GM12878 (cell line): ENCODE measurements around the gene ACD. TPM values are rescaled to one million over a fixed set of nuclear protein-coding genes. Genes with fewer than 3 reads are reported as not detected.

Experiments used
- ATAC-seq: fragments of 200-7000 bp; cut with Tn5 transposase; 3 replicates; pipeline ENCODE4 v1.9.1; 2020; ENCODE audit warnings: mild to moderate bottlenecking, moderate library complexity
- BruUV-seq: library from RNA; stranded (reverse); fragments of 400-500 nt; replicated peaks from 2 replicates; lab custom pipeline; 2021; lab: Mats Ljungman, UMichigan
- CTCF ChIA-PET: fragments of 300-600 bp; sonication (Branson Sonifier 250); formaldehyde crosslinking; extraction: SDS; loops from one replicate; lab custom pipeline; 2021; ENCODE audit warnings: inconsistent platforms; lab: Yijun Ruan, JAX
- POLR2A ChIA-PET: fragments of 350-600 bp; formaldehyde crosslinking; extraction: SDS; loops from one replicate; lab custom pipeline; 2021; ENCODE audit warnings: inconsistent platforms; lab: Charles Lee
- RAD21 ChIA-PET: fragments of 300-600 bp; sonication (Branson Sonifier 250); formaldehyde crosslinking; loops from one replicate; lab custom pipeline; 2023; ENCODE audit warnings: antibody characterized with exemption; ENCODE audit not compliant: unreplicated experiment; lab: Charles Lee
- SMC1A ChIA-PET: fragments of 300-600 bp; sonication (Branson Sonifier 250); formaldehyde crosslinking; loops from one replicate; lab custom pipeline; 2023; ENCODE audit not compliant: unreplicated experiment, uncharacterized antibody; lab: Charles Lee
- DNase-seq: peaks from one replicate; pipeline ENCODE4 v3.0.0-alpha.2; 2011; ENCODE audit warnings: low read depth, low spot score
- FAIRE-seq: peaks from 3 replicates; lab custom pipeline; 2011; peaks lifted over from hg19 to GRCh38; lab: Jason Lieb, UNC
- H2AFZ ChIP-seq: 2 replicates; pipeline ENCODE4 v1.6.0; 2011; ENCODE audit warnings: low read depth, low read length, control low read depth; ENCODE audit not compliant: control insufficient read depth
- H3K27ac ChIP-seq: 2 replicates; pipeline ENCODE4 v1.5.1; 2011; ENCODE audit warnings: control low read depth; ENCODE audit not compliant: control insufficient read depth, insufficient read depth
- H3K27me3 ChIP-seq, 2 experiments: replicated peaks in 1 of 2; 2 replicates each; pipeline versions ENCODE4 v1.6.0 to v1.6.1; 2011; ENCODE audit warnings: low read length in 1 of 2; ENCODE audit not compliant: control insufficient read depth in 2 of 2, insufficient read depth in 2 of 2
- H3K36me3 ChIP-seq, 2 experiments: 2 replicates each; pipeline ENCODE4 v1.5.1; 2011; ENCODE audit warnings: low read length in 1 of 2; ENCODE audit not compliant: control insufficient read depth in 2 of 2, insufficient read depth in 2 of 2
- H3K4me1 ChIP-seq: 2 replicates; pipeline ENCODE4 v1.6.1; 2011; ENCODE audit warnings: mild to moderate bottlenecking, low read length, moderate library complexity, mixed read lengths; ENCODE audit not compliant: control insufficient read depth, insufficient read depth
- H3K4me2 ChIP-seq: 2 replicates; pipeline ENCODE4 v1.6.0; 2011; ENCODE audit warnings: control low read depth; ENCODE audit not compliant: control insufficient read depth, insufficient read depth
- H3K4me3 ChIP-seq: fragments of 200-600 bp; sonication (generic); 2 replicates; pipeline ENCODE4 v1.5.1; 2016
- H3K79me2 ChIP-seq: 2 replicates; pipeline ENCODE4 v1.6.0; 2011; ENCODE audit warnings: low read length; ENCODE audit not compliant: control insufficient read depth, insufficient read depth
- H3K9ac ChIP-seq: 2 replicates; pipeline ENCODE4 v1.8.0; 2011; ENCODE audit warnings: low read length, control low read depth, mixed read lengths; ENCODE audit not compliant: control insufficient read depth, insufficient read depth
- H3K9me3 ChIP-seq: replicated peaks from 3 replicates; pipeline ENCODE4 v1.5.1; 2011; ENCODE audit warnings: mild to moderate bottlenecking, low read length; ENCODE audit not compliant: control insufficient read depth, insufficient read depth
- H4K20me1 ChIP-seq: 2 replicates; pipeline ENCODE4 v1.6.0; 2011; ENCODE audit not compliant: control insufficient read depth, insufficient read depth
- BRCA1 ChIP-seq: IDR thresholded peaks from 2 replicates; pipeline ENCODE4 v1.6.1; 2011; ENCODE audit warnings: low read depth, low read length, improper control_type of control experiment
- CBX5 ChIP-seq: sonication (generic); IDR thresholded peaks from 2 replicates; pipeline ENCODE4 v1.6.1; 2016; ENCODE audit warnings: low read depth, moderate library complexity, mild to moderate bottlenecking, inconsistent platforms
- CHD4 ChIP-seq: fragments of 200-600 bp; sonication (generic); IDR thresholded peaks from 2 replicates; pipeline ENCODE4 v1.6.1; 2016; ENCODE audit warnings: mild to moderate bottlenecking
- EGR1 ChIP-seq, 2 experiments: IDR thresholded peaks; 1 replicate in 1 of 2; 2 replicates in 1 of 2; pipeline ENCODE4 v1.6.1; 2011 to 2012; ENCODE audit warnings: low read depth in 2 of 2, low read length in 2 of 2, borderline replicate concordance in 1 of 2, mild to moderate bottlenecking in 1 of 2, moderate library complexity in 1 of 2
- LARP7 ChIP-seq: fragments of 450-650 bp; IDR thresholded peaks from 2 replicates; pipeline ENCODE4 v1.6.1; 2017; ENCODE audit warnings: mild to moderate bottlenecking
- MXI1 ChIP-seq: fragments of 150-350 bp; IDR thresholded peaks from 2 replicates; pipeline ENCODE4 v1.6.1; 2011; ENCODE audit warnings: low read depth, mild to moderate bottlenecking, inconsistent platforms, low read length, improper control_type of control experiment
- PAX5 ChIP-seq: IDR thresholded peaks from 2 replicates; pipeline ENCODE4 v1.6.1; 2011; ENCODE audit warnings: low read depth, low read length, borderline replicate concordance
- SMARCA5 ChIP-seq: fragments of 450-650 bp; IDR thresholded peaks from 2 replicates; pipeline ENCODE4 v1.6.1; 2017; ENCODE audit warnings: mild to moderate bottlenecking
- SREBF1 ChIP-seq: IDR thresholded peaks from 2 replicates; pipeline ENCODE4 v1.6.1; 2012; ENCODE audit warnings: mild to moderate bottlenecking, low read length
- ZNF24 ChIP-seq: fragments of 450-650 bp; IDR thresholded peaks from 2 replicates; pipeline ENCODE4 v1.6.1; 2017; ENCODE audit warnings: antibody characterized with exemption, mild to moderate bottlenecking
- WGBS: methylation state at CpG from one replicate; pipeline ENCODE4 v1.1.6; 2016; ENCODE audit warnings: low lambda C conversion rate; ENCODE audit not compliant: insufficient replicate concordance, insufficient coverage; ENCODE audit errors: missing lambda C conversion rate; 5-methylcytosine and 5-hydroxymethylcytosine counted together
- in situ Hi-C: fragments of 300-500 bp; cut with MboI; formaldehyde crosslinking; loops from 9 replicates; pipeline ENCODE4 v1.14.3; 2018; ENCODE audit warnings: mixed read lengths
- intact Hi-C: fragments of 100-400 bp; cut with micrococcal nuclease; formaldehyde crosslinking; loops from one replicate; pipeline ENCODE4 v1.14.2; 2022; ENCODE audit not compliant: unreplicated experiment
- polyA plus RNA-seq, 11 experiments: library from polyadenylated mRNA; depleted of rRNA in 4 of 11; unstranded in 6 of 11; stranded (reverse) in 5 of 11; fragments of >200 nt; fragmentation: Nextera tagmentation in 4 of 11; fragmentation: Illumina TruSeq in 1 of 11; extraction: Ambion mirVana in 4 of 11; extraction: Trizol in 1 of 11; gene quantifications; 1 replicate in 1 of 11; 2 replicates in 10 of 11; pipeline versions ENCODE4 v1.2.1 to v1.2.3, GENCODE V29; 2011 to 2016; ENCODE audit warnings: inconsistent platforms in 2 of 11, missing spikeins in 2 of 11, low read depth in 1 of 11
- total RNA-seq, 4 experiments: library from RNA; depleted of rRNA in 3 of 4; stranded (reverse); fragments of >200 nt in 3 of 4; fragmentation: Illumina TruSeq in 1 of 4; extraction: Trizol in 1 of 4; gene quantifications; 2 replicates each; pipeline versions ENCODE4 v1.2.1 to v1.2.3, GENCODE V29; 2013 to 2021
- TF ChIP-seq, protein P1 (sequence below): fragments of 450-650 bp; formaldehyde crosslinking; IDR thresholded peaks from 2 replicates; pipeline ENCODE4 v1.5.0; 2022; ENCODE audit warnings: mild to moderate bottlenecking, missing genetic modification characterization
- TF ChIP-seq, protein P2 (sequence below): fragments of 450-650 bp; IDR thresholded peaks from 2 replicates; pipeline ENCODE4 v1.6.1; 2017; ENCODE audit warnings: mild to moderate bottlenecking, moderate library complexity
- TF ChIP-seq, protein P3 (sequence below): fragments of 450-650 bp; IDR thresholded peaks from 2 replicates; pipeline ENCODE4 v1.6.1; 2014; ENCODE audit warnings: mild to moderate bottlenecking
- TF ChIP-seq, protein P4 (sequence below): IDR thresholded peaks from 2 replicates; pipeline ENCODE4 v1.6.1; 2012; ENCODE audit warnings: low read depth, low read length, improper control_type of control experiment

ACD gene
- total and polyA plus RNA-seq, 10 of the 15 experiments (the other 5 are each of a cell fraction or from before 2014, with no cell fraction given) = 2.9 to 46.7 (median 23.9) TPM

DNA sequence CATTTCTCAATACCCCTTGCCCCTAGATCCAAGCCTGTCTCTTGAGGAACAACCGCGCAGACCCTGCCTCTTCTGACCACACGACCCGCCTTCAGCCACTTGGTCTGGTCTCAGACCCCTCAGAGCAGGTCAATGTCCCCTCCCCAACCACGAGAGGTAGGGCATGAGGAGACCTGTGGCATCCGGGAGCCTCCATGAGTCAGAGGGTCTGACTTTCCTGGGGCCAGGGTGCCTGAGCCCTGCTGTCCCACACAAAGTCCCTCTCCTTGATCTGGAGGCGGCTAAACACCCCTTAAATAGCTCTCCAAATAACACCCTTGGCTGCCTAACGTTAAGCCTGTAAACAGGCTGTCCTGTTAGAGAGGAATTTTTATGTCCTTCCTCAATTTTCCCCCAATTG is 10.0 kb downstream of the ACD start (continued):
- TF ChIP-seq, protein P1, sequence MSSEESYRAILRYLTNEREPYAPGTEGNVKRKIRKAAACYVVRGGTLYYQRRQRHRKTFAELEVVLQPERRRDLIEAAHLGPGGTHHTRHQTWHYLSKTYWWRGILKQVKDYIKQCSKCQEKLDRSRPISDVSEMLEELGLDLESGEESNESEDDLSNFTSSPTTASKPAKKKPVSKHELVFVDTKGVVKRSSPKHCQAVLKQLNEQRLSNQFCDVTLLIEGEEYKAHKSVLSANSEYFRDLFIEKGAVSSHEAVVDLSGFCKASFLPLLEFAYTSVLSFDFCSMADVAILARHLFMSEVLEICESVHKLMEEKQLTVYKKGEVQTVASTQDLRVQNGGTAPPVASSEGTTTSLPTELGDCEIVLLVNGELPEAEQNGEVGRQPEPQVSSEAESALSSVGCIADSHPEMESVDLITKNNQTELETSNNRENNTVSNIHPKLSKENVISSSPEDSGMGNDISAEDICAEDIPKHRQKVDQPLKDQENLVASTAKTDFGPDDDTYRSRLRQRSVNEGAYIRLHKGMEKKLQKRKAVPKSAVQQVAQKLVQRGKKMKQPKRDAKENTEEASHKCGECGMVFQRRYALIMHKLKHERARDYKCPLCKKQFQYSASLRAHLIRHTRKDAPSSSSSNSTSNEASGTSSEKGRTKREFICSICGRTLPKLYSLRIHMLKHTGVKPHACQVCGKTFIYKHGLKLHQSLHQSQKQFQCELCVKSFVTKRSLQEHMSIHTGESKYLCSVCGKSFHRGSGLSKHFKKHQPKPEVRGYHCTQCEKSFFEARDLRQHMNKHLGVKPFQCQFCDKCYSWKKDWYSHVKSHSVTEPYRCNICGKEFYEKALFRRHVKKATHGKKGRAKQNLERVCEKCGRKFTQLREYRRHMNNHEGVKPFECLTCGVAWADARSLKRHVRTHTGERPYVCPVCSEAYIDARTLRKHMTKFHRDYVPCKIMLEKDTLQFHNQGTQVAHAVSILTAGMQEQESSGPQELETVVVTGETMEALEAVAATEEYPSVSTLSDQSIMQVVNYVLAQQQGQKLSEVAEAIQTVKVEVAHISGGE (CRISPR knock-in tag) = no peak
- TF ChIP-seq LARP7 (no peak), MXI1 (no peak), PAX5 (no peak), CHD4 (no peak), SREBF1 (no peak), BRCA1 (no peak), SMARCA5 (no peak), CBX5 (no peak)

DNA sequence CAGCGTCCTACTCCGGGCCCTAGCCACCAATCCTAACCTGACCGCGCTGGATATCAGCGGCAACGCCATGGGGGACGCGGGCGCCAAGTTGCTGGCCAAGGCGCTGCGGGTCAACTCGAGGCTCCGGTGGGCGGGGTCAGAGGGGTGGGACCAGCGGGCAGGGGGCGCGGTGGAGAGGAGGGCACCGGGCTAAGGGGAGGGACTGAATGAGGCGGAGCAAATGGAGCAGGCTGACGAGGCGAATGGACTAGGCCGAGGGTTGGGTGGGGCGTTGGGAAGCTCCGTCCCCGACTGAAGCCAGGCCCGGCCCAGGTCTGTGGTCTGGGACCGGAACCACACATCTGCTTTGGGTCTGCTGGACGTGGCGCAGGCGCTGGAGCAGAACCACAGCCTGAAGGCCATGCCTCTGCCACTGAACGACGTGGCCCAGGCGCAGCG is 10.5 kb downstream of the ACD start:
- ChIA-PET CTCF (interaction anchor here (1.0 kb wide), 1 partner anchor 18 kb away, joined by 3 read pairs; no protein-coding TSS in a partner anchor), POLR2A (no interaction called here), RAD21 (interaction anchor here (1.2 kb wide), 1 partner anchor 11 kb away, joined by 3 read pairs; the partner anchor contains the start of gene ACD), SMC1A (no interaction called here)
- ATAC-seq (no peak), DNase-seq (no peak), FAIRE-seq (no peak)
- in situ Hi-C loops (no loop called here), intact Hi-C loops (no loop called here)
- Histone ChIP-seq H3K4me3 (no peak overlapping the region), H3K4me2 (no peak overlapping the region), H3K36me3 (peaks cover 0 to 3% of the 10 kb centered on the region in 2 experiments; a peak in 3 of 4 replicates), H2AFZ (no peak overlapping the region), H3K9me3 (no peaks in the 10 kb centered on the region), H3K27ac (no peak overlapping the region), H3K79me2 (peaks cover 11% of the 10 kb centered on the region), H3K9ac (no peak overlapping the region), H4K20me1 (no peaks in the 10 kb centered on the region), H3K27me3 (no peaks in the 10 kb centered on the region), H3K4me1 (peaks cover 8% of the 10 kb centered on the region; the same call in 1 of the 2 replicates)
- WGBS = 90% methylated on average over 14 of the region's 34 CpGs
- BruUV-seq = no TSS peak
- TF ChIP-seq, protein P2, sequence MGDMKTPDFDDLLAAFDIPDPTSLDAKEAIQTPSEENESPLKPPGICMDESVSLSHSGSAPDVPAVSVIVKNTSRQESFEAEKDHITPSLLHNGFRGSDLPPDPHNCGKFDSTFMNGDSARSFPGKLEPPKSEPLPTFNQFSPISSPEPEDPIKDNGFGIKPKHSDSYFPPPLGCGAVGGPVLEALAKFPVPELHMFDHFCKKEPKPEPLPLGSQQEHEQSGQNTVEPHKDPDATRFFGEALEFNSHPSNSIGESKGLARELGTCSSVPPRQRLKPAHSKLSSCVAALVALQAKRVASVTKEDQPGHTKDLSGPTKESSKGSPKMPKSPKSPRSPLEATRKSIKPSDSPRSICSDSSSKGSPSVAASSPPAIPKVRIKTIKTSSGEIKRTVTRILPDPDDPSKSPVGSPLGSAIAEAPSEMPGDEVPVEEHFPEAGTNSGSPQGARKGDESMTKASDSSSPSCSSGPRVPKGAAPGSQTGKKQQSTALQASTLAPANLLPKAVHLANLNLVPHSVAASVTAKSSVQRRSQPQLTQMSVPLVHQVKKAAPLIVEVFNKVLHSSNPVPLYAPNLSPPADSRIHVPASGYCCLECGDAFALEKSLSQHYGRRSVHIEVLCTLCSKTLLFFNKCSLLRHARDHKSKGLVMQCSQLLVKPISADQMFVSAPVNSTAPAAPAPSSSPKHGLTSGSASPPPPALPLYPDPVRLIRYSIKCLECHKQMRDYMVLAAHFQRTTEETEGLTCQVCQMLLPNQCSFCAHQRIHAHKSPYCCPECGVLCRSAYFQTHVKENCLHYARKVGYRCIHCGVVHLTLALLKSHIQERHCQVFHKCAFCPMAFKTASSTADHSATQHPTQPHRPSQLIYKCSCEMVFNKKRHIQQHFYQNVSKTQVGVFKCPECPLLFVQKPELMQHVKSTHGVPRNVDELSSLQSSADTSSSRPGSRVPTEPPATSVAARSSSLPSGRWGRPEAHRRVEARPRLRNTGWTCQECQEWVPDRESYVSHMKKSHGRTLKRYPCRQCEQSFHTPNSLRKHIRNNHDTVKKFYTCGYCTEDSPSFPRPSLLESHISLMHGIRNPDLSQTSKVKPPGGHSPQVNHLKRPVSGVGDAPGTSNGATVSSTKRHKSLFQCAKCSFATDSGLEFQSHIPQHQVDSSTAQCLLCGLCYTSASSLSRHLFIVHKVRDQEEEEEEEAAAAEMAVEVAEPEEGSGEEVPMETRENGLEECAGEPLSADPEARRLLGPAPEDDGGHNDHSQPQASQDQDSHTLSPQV = no peak
- TF ChIP-seq ZNF24 (no peak), EGR1 (IDR thresholded peaks at IDR 0.05; ENCODE audit: borderline replicate concordance in 1 of 2, low read depth in 2 of 2, low read length in 2 of 2) (no peak)
- TF ChIP-seq, protein P3, sequence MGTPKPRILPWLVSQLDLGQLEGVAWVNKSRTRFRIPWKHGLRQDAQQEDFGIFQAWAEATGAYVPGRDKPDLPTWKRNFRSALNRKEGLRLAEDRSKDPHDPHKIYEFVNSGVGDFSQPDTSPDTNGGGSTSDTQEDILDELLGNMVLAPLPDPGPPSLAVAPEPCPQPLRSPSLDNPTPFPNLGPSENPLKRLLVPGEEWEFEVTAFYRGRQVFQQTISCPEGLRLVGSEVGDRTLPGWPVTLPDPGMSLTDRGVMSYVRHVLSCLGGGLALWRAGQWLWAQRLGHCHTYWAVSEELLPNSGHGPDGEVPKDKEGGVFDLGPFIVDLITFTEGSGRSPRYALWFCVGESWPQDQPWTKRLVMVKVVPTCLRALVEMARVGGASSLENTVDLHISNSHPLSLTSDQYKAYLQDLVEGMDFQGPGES = no peak
- TF ChIP-seq, protein P4, sequence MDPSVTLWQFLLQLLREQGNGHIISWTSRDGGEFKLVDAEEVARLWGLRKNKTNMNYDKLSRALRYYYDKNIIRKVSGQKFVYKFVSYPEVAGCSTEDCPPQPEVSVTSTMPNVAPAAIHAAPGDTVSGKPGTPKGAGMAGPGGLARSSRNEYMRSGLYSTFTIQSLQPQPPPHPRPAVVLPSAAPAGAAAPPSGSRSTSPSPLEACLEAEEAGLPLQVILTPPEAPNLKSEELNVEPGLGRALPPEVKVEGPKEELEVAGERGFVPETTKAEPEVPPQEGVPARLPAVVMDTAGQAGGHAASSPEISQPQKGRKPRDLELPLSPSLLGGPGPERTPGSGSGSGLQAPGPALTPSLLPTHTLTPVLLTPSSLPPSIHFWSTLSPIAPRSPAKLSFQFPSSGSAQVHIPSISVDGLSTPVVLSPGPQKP = no peak
